ENCODE data around the gene GABRD.

DNA sequence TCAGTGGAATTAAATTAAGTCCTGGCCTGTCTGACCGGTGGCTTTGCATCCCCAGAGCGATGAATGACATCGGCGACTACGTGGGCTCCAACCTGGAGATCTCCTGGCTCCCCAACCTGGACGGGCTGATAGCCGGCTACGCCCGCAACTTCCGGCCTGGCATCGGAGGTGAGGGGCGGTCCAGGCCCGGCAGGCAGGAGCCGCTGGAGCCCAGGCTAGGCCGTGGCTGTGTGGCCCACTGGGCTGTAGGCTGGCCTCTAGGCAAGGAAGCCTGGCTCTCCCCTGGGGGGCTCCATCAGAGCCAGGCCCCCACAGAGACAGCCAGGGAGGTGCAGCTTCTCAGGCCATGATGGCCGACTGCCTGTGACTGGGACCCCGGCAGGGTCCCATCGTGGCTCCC lies 5.7 kb downstream of the GABRD start:
- TF ChIP-seq, protein P1, sequence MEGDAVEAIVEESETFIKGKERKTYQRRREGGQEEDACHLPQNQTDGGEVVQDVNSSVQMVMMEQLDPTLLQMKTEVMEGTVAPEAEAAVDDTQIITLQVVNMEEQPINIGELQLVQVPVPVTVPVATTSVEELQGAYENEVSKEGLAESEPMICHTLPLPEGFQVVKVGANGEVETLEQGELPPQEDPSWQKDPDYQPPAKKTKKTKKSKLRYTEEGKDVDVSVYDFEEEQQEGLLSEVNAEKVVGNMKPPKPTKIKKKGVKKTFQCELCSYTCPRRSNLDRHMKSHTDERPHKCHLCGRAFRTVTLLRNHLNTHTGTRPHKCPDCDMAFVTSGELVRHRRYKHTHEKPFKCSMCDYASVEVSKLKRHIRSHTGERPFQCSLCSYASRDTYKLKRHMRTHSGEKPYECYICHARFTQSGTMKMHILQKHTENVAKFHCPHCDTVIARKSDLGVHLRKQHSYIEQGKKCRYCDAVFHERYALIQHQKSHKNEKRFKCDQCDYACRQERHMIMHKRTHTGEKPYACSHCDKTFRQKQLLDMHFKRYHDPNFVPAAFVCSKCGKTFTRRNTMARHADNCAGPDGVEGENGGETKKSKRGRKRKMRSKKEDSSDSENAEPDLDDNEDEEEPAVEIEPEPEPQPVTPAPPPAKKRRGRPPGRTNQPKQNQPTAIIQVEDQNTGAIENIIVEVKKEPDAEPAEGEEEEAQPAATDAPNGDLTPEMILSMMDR (IDR thresholded peaks at IDR 0.05; ENCODE audit: low read depth, low read length, poor library complexity, severe bottlenecking) = no peak
- no peak for TF ChIP-seq EZH2phosphoT487 (IDR thresholded peaks at IDR 0.05; ENCODE audit: borderline replicate concordance, low read length)
